HepG2 (cell line): ENCODE measurements around the gene CHRNG. TPM values are rescaled to one million over a fixed set of nuclear protein-coding genes. Genes with fewer than 3 reads are reported as not detected.

Experiments used
- ATAC-seq: fragments of 200-7000 bp; cut with Tn5 transposase; 3 replicates; pipeline ENCODE4 v1.9.1; 2020; ENCODE audit warnings: mild to moderate bottlenecking, moderate library complexity
- BruUV-seq: library from RNA; stranded (reverse); fragments of 400-500 nt; replicated peaks from 2 replicates; lab custom pipeline; 2021; lab: Mats Ljungman, UMichigan
- CTCF ChIA-PET: fragments of 300-600 bp; formaldehyde crosslinking; extraction: SDS; loops from one replicate; lab custom pipeline; 2021; ENCODE audit warnings: low total read pairs, inconsistent platforms, low intra/inter-chr PET ratio; lab: Yijun Ruan, JAX
- POLR2A ChIA-PET: fragments of 350-600 bp; sonication (Branson Sonifier 250); formaldehyde crosslinking; loops from one replicate; lab custom pipeline; 2020; ENCODE audit warnings: antibody characterized with exemption, inconsistent platforms; lab: Yijun Ruan, JAX
- DNase-seq: peaks from one replicate; pipeline ENCODE4 v3.0.0-alpha.2; 2015; ENCODE audit warnings: low spot score
- FAIRE-seq: peaks from 3 replicates; lab custom pipeline; 2011; peaks lifted over from hg19 to GRCh38; lab: Jason Lieb, UNC
- H2AFZ ChIP-seq: one replicate; pipeline ENCODE4 v1.6.1; 2011; ENCODE audit warnings: low read length, inconsistent platforms
- H3K27ac ChIP-seq: fragments of 300-600 bp; 3 replicates; pipeline ENCODE4 v1.8.0; 2011; ENCODE audit warnings: mixed run types, mild to moderate bottlenecking, mixed read lengths, low read length, inconsistent platforms; ENCODE audit not compliant: insufficient read depth; ENCODE audit errors: extremely low read length
- H3K27me3 ChIP-seq, 2 experiments: fragments of 200-600 bp in 1 of 2; 2 replicates in 1 of 2; 3 replicates in 1 of 2; pipeline versions ENCODE4 v1.6.0 to v1.8.0; 2011; ENCODE audit warnings: low read length in 2 of 2, mild to moderate bottlenecking in 2 of 2, moderate library complexity in 2 of 2, inconsistent platforms in 1 of 2; ENCODE audit not compliant: insufficient read depth in 2 of 2, control insufficient read depth in 1 of 2
- H3K36me3 ChIP-seq, 2 experiments: fragments of 200-600 bp in 1 of 2; replicated peaks in 1 of 2; 2 replicates in 1 of 2; 3 replicates in 1 of 2; pipeline versions ENCODE4 v1.5.1 to v1.8.0; 2011; ENCODE audit warnings: low read length in 2 of 2, inconsistent platforms in 1 of 2; ENCODE audit not compliant: insufficient read depth in 2 of 2, control insufficient read depth in 1 of 2
- H3K4me1 ChIP-seq: 2 replicates; pipeline ENCODE4 v1.5.1; 2012; ENCODE audit warnings: low read length, inconsistent platforms; ENCODE audit not compliant: insufficient read depth
- H3K4me2 ChIP-seq: 2 replicates; pipeline ENCODE4 v1.6.0; 2011; ENCODE audit warnings: low read depth, low read length, inconsistent platforms
- H3K4me3 ChIP-seq, 3 experiments: fragments of 200-600 bp in 1 of 3; sonication (generic), shearing (Covaris generic) in 1 of 3; replicated peaks in 1 of 3; 2 replicates each; pipeline ENCODE4 v1.5.1; 2011 to 2016; ENCODE audit warnings: low read length in 3 of 3, inconsistent platforms in 2 of 3, low read depth in 2 of 3, mild to moderate bottlenecking in 2 of 3, control low read depth in 1 of 3, mixed read lengths in 1 of 3; ENCODE audit not compliant: insufficient read depth in 1 of 3
- H3K79me2 ChIP-seq: one replicate; pipeline ENCODE4 v1.6.1; 2011; ENCODE audit warnings: low read length, inconsistent platforms; ENCODE audit not compliant: insufficient read depth
- H3K9ac ChIP-seq: 2 replicates; pipeline ENCODE4 v1.6.0; 2011; ENCODE audit warnings: mild to moderate bottlenecking, low read depth, low read length, inconsistent platforms; ENCODE audit not compliant: insufficient read depth
- H3K9me3 ChIP-seq: 2 replicates; pipeline ENCODE4 v1.5.1; 2012; ENCODE audit warnings: mild to moderate bottlenecking, low read length
- H4K20me1 ChIP-seq: 2 replicates; pipeline ENCODE4 v1.6.0; 2011; ENCODE audit warnings: inconsistent platforms, mild to moderate bottlenecking, low read length, moderate library complexity; ENCODE audit not compliant: insufficient read depth
- AGO2 ChIP-seq: fragments of 200-400 bp; formaldehyde crosslinking; optimal IDR thresholded peaks from 2 replicates; pipeline ENCODE3; 2017; ENCODE audit warnings: mild to moderate bottlenecking, low read depth, low read length, moderate library complexity
- MAFK ChIP-seq, 2 experiments: IDR thresholded peaks in 1 of 2; conservative IDR thresholded peaks in 1 of 2; 2 replicates each; pipeline ENCODE4 v1.6.1; 2011; ENCODE audit warnings: improper control_type of control experiment in 2 of 2, low read length in 2 of 2
- TERF1 ChIP-seq: sonication (generic); formaldehyde crosslinking; IDR thresholded peaks from 2 replicates; pipeline ENCODE4 v1.8.0; 2022; ENCODE audit warnings: mild to moderate bottlenecking, missing genetic modification reagents, moderate library complexity
- ZNF30 ChIP-seq: sonication (generic); formaldehyde crosslinking; IDR thresholded peaks from 2 replicates; pipeline ENCODE4 v1.5.0; 2020; ENCODE audit warnings: mild to moderate bottlenecking, missing genetic modification reagents
- WGBS: methylation state at CpG from one replicate; pipeline ENCODE4 v1.1.6; 2017; ENCODE audit warnings: low lambda C conversion rate; 5-methylcytosine and 5-hydroxymethylcytosine counted together
- in situ Hi-C: cut with HindIII; loops from 2 replicates; pipeline ENCODE4 v1.10.0; 2017; ENCODE audit warnings: low pct_unique_long_range_greater_than_20kb; ENCODE audit not compliant: extremely low pct_ligation_motif_present
- intact Hi-C: fragments of 100-400 bp; cut with micrococcal nuclease; formaldehyde crosslinking; loops from one replicate; pipeline ENCODE4 v1.10.0; 2022; ENCODE audit not compliant: unreplicated experiment
- polyA plus RNA-seq, 8 experiments: library from polyadenylated mRNA; depleted of rRNA in 3 of 8; stranded (reverse) in 7 of 8; unstranded in 1 of 8; fragments of >200 nt; fragmentation: Illumina TruSeq in 4 of 8; extraction: Trizol in 4 of 8; gene quantifications; 2 replicates each; pipeline versions ENCODE4 v1.2.1 to v1.2.3, GENCODE V29; 2011 to 2016; ENCODE audit warnings: low read depth in 4 of 8, missing spikeins in 1 of 8, mixed read lengths in 1 of 8; ENCODE audit not compliant: insufficient read depth in 1 of 8
- total RNA-seq, 5 experiments: library from RNA; depleted of rRNA; stranded (reverse); fragments of >200 nt; fragmentation: Illumina TruSeq; extraction: Trizol; gene quantifications; 2 replicates each; pipeline ENCODE4 v1.2.3, GENCODE V29; 2016; ENCODE audit warnings: low read depth in 1 of 5

CHRNG gene
- total and polyA plus RNA-seq, 2 of the 13 experiments (the other 11 are each of a cell fraction or from before 2014, with no cell fraction given): not detected

- TF ChIP-seq AGO2: peak; percentile 33
- TF ChIP-seq TERF1 (CRISPR knock-in tag): no peak
- Histone ChIP-seq H3K36me3 (0 out of 5 replicates have a peak, but pooled peaks cover 0 to 6% of the 10 kb centered on the region in 2 experiments), H3K4me1 (peaks cover 6% of the 10 kb centered on the region; the same call in 1 of the 2 replicates), H3K4me3 (no peak overlapping the region), H3K9me3 (no peaks in the 10 kb centered on the region), H3K9ac (no peak overlapping the region), H3K27me3 (no peaks in the 10 kb centered on the region), H3K79me2 (no peaks in the 10 kb centered on the region), H3K4me2 (no peak overlapping the region), H3K27ac (no peak overlapping the region), H2AFZ (no peak overlapping the region), H4K20me1 (no peaks in the 10 kb centered on the region)
- POLR2A ChIA-PET: no interaction called here
- no TSS peak for BruUV-seq
- CTCF ChIA-PET: no interaction called here
- ATAC-seq: peak; percentile 10
- WGBS: 82% methylated on average over 8 of the region's 8 CpGs
- intact Hi-C loops: no loop called here
- no peak for FAIRE-seq
- in situ Hi-C loops: no loop called here
- no peak for DNase-seq
Observed at GRCh38 chr2:232588031-232588430, 48.5 kb downstream of the CHRNG start.

- Histone ChIP-seq H3K4me1 (peaks cover 6% of the 10 kb centered on the region; the same call in 1 of the 2 replicates), H3K27me3 (no peaks in the 10 kb centered on the region), H4K20me1 (no peaks in the 10 kb centered on the region), H3K4me3 (no peak overlapping the region), H3K9me3 (no peaks in the 10 kb centered on the region), H3K79me2 (no peaks in the 10 kb centered on the region), H2AFZ (no peak overlapping the region), H3K36me3 (0 out of 5 replicates have a peak, but pooled peaks cover 0 to 6% of the 10 kb centered on the region in 2 experiments), H3K27ac (no peak overlapping the region), H3K4me2 (no peak overlapping the region), H3K9ac (no peak overlapping the region)
- in situ Hi-C loops (no loop called here), intact Hi-C loops (no loop called here)
- ChIA-PET CTCF (no interaction called here), POLR2A (no interaction called here)
- TF ChIP-seq ZNF30 (no peak), MAFK (conservative IDR thresholded peaks at IDR 0.05 in 1 of 2, IDR thresholded peaks at IDR 0.05 in 1 of 2; ENCODE audit: low read length in 2 of 2) (0 out of 4 replicates have a peak, but pooled peaks of 1 of the 2 experiments have one; percentile 13)
- FAIRE-seq (no peak), DNase-seq (no peak), ATAC-seq (no peak)
- no TSS peak for BruUV-seq
- WGBS: 90% methylated on average over 18 of the region's 18 CpGs
Observed at GRCh38 chr2:232588680-232589585, 49.4 kb downstream of the CHRNG start.
